GM10266 (cell line): Measurements from ENCODE around the gene HES4.

ENCODE experiments used
- DNase-seq: peaks from one replicate; pipeline ENCODE4 v3.0.0; 2012; ENCODE audit errors: extremely low spot score
- CTCF ChIP-seq: IDR thresholded peaks from 2 replicates; pipeline ENCODE4 v1.5.1; 2012; ENCODE audit warnings: mild to moderate bottlenecking, low read depth; ENCODE audit not compliant: control insufficient read depth, insufficient read depth; ENCODE audit errors: missing control alignments

Gene HES4

GRCh38 chr1:972726-973458 lies 27.0 kb downstream of the HES4 start:
- no peak for DNase-seq

GRCh38 chr1:971751-972506 lies 28.0 kb downstream of the HES4 start:
- no peak for DNase-seq
- no peak for TF ChIP-seq CTCF

More at GRCh38 chr1:972726-973458, 27.0 kb downstream of the HES4 start:
- TF ChIP-seq CTCF, result no peak

- no peak for DNase-seq
- TF ChIP-seq CTCF, result no peak
Measured at GRCh38 chr1:970973-971730, 28.7 kb downstream of the HES4 start.

GRCh38 chr1:970242-970972 lies 29.5 kb downstream of the HES4 start:
- DNase-seq, result no peak

GRCh38 chr1:969260-969855 lies 30.5 kb downstream of the HES4 start:
- TF ChIP-seq CTCF, result no peak
- DNase-seq, result no peak

More at GRCh38 chr1:970242-970972, 29.5 kb downstream of the HES4 start:
- TF ChIP-seq CTCF, result no peak

GRCh38 chr1:967466-968343 lies 32.2 kb downstream of the HES4 start:
- DNase-seq, result no peak
- no peak for TF ChIP-seq CTCF
